ENCODE data around the gene ZBTB45. TPM values are rescaled to one million over a fixed set of nuclear protein-coding genes. Genes with fewer than 3 reads are reported as not detected.

The ZBTB45 gene
- total RNA-seq: 10 to 100 TPM in 3 of 4 donors, 1 to 10 TPM in 1; 9.8 to 14.0 (median 13.4) TPM

DNA sequence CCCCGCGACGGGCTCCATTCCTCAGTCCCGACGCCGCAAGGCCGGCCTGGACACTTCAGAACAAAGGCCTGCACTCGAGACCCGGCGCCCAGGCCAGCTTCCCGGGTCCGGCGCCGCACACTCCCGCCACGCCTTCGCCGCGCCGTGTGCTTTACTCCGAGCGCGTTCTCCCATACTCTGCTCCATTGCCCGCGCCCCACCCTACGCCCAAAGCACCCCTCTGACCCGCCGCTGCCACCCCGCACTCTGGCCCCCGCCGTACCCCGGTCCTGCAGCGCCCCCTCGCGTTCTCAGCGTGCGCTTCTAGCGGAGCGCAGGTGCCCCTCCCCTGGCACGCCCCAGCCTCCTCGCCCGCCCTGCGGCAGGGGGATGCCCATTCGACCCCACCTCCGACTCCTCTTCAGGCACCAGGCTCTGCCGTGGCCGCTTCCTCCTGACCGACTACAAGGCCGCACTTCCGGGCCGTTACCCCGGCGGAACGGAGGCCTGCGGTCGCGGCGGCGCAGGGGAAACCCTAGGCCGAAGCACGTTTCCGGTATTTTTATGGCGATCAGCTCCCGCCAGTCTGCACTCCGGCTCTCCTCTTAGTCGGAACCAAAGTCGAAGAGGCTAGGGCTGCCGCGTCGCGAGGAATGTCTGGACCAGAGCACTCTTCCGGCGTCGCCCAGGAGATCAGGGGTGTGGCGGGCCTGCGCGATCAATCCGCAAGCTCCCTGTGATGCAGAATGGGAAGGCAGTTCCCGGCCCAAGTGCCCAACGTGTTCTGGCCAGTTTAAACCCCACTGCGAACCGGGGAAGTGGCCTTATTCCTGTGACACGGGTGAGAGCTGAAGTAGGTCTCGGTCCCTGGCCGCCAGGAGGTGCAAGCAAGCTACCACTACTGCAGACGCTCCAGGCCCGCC lies at the start of gene ZBTB45:
Gene ZBTB45 (minus strand): TSS at position 456 of the 902 bp plus-strand sequence. CDS start 2,137 bp downstream, outside the sequence.
- H3K4me3 ChIP-seq: peak within 1 kb of the TSS; percentile 58 to 89
- H3K27ac ChIP-seq: peak within 1 kb of the TSS; percentile 83 to 97 (median 96)
- peaks cover 0 to 25% of the 10 kb centered on the region in 2 donors for H3K36me3 ChIP-seq
- TF ChIP-seq POLR2AphosphoS5 (IDR thresholded peaks at IDR 0.05) (peak; percentile 79), POLR2A (IDR thresholded peaks at IDR 0.05) (peak; percentile 17 to 52), EP300 (IDR thresholded peaks at IDR 0.05) (no peak)
- TF ChIP-seq, protein P1, sequence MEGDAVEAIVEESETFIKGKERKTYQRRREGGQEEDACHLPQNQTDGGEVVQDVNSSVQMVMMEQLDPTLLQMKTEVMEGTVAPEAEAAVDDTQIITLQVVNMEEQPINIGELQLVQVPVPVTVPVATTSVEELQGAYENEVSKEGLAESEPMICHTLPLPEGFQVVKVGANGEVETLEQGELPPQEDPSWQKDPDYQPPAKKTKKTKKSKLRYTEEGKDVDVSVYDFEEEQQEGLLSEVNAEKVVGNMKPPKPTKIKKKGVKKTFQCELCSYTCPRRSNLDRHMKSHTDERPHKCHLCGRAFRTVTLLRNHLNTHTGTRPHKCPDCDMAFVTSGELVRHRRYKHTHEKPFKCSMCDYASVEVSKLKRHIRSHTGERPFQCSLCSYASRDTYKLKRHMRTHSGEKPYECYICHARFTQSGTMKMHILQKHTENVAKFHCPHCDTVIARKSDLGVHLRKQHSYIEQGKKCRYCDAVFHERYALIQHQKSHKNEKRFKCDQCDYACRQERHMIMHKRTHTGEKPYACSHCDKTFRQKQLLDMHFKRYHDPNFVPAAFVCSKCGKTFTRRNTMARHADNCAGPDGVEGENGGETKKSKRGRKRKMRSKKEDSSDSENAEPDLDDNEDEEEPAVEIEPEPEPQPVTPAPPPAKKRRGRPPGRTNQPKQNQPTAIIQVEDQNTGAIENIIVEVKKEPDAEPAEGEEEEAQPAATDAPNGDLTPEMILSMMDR (IDR thresholded peaks at IDR 0.05): peak in 3 of 4 experiments; percentile 71 to 86 (median 79)
- H3K4me1 ChIP-seq: peaks cover 8 to 53% (median 24%) of the 10 kb centered on the region in 3 donors
- no peaks in the 10 kb centered on the region for H3K27me3 ChIP-seq
- WGBS, 2 donors (ENCODE audit: low coverage in 1 of 2): 0% methylated on average over 23 of the region's 87 CpGs; no CpG with 5 or more reads in 1 of the 2 donors
- peak; percentile 91 for ATAC-seq
- no peaks in the 10 kb centered on the region for H3K9me3 ChIP-seq

DNA sequence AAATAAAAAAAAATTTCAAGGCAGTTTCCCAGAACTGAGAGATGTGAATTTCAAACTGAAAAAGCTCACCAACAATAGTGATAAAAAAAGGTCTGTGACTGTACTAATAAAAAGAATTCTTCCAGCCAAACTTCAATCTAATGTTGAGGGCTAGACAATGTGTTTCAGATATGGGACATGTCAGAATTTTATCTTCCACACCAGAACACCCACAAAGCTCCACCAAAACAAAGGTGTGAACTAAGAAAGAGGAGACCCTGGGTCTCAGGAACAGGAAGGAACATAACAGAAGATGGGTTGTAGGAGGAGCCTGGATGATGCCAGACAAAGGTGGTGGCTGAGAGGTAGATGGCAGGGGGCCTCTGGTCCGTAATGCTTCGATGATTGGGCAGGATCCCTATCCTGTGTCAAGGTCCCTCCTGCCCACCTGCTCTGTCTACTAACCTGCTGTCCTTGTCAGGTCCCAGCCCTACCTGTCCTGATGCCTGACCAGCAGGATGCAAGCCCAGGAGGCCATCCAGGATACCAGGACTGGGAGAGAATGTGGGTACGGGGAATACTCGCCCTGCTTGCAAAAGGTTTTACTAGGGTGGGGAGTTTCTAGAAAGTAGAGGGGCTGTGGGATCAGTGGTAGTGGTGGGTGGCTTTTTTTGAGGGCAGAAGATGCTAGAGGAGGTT lies 49.0 kb upstream of the ZBTB45 start:
- TF ChIP-seq POLR2A (IDR thresholded peaks at IDR 0.05): no peak
- TF ChIP-seq POLR2AphosphoS5 (IDR thresholded peaks at IDR 0.05): no peak
- no peak for TF ChIP-seq EP300 (IDR thresholded peaks at IDR 0.05)
- TF ChIP-seq, protein P1 (IDR thresholded peaks at IDR 0.05): no peak
- WGBS, 2 donors (ENCODE audit: low coverage in 1 of 2): 74 to 89% methylated on average over 4 of the region's 4 CpGs
- no peak overlapping the region for H3K27ac ChIP-seq

DNA sequence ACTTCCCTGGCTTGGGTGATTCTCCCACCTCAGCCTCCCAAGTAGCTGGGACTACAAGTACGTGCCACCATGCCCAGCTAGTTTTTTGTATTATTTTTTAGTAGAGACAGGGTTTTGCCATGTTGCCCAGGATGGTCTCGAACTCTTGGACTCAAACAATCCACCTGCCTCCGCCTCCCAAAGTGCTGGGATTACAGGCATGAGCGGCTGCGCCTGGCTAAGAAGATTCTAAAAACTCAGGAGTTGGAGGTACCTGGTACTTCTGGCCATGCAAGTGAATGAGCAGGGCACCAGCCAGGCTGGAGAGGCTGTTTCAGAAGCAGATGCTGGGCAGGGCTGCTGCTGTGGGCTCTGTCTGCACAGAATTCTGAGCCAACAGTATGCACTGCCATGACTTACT lies 47.4 kb upstream of the ZBTB45 start:
- no peaks in the 10 kb centered on the region for H3K27me3 ChIP-seq
- H3K4me1 ChIP-seq: peaks cover 0 to 29% (median 17%) of the 10 kb centered on the region in 3 donors
- H3K4me3 ChIP-seq: no peak overlapping the region
- no peak overlapping the region for H3K27ac ChIP-seq
- no peaks in the 10 kb centered on the region for H3K9me3 ChIP-seq
- ATAC-seq: no peak
- TF ChIP-seq, protein P1 (IDR thresholded peaks at IDR 0.05): no peak
- no peak for TF ChIP-seq POLR2AphosphoS5 (IDR thresholded peaks at IDR 0.05)
- no peak for TF ChIP-seq POLR2A (IDR thresholded peaks at IDR 0.05)
- TF ChIP-seq EP300 (IDR thresholded peaks at IDR 0.05): no peak
- H3K36me3 ChIP-seq: peaks cover 0 to 45% of the 10 kb centered on the region in 2 donors
- WGBS, 2 donors (ENCODE audit: low coverage in 1 of 2): 96% methylated on average over 4 of the region's 5 CpGs; no CpG with 5 or more reads in 1 of the 2 donors

More for the DNA sequence above, 49.0 kb upstream of the ZBTB45 start:
- no peaks in the 10 kb centered on the region for H3K9me3 ChIP-seq
- ATAC-seq: no peak
- H3K4me3 ChIP-seq: no peak overlapping the region
- H3K4me1 ChIP-seq: peaks cover 0 to 20% (median 7%) of the 10 kb centered on the region in 3 donors
- peaks cover 0 to 45% of the 10 kb centered on the region in 2 donors for H3K36me3 ChIP-seq
- no peaks in the 10 kb centered on the region for H3K27me3 ChIP-seq

DNA sequence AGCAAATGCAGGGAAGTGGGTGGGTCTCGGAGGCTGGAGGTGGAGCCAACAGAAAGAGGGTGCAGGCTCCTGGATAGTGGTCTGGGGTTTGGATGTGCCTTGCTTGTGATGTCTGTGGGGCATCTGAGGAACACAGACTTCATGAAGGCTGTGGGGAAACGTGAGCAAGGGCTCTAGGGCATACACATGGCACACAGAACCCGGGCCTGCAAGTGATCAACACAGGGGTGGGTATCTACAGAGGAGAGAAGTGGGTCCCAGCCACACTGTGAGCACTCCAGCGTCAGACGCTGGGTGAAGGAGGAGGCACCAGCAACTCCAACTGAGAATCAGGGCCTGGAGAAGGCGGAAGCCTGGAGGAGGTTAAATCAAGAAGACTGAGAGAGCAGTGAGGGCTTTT lies 44.2 kb upstream of the ZBTB45 start:
- WGBS, 2 donors (ENCODE audit: low coverage in 1 of 2): 72 to 100% methylated on average over 1 to 5 of the region's 6 CpGs
- peaks cover 0 to 47% (median 28%) of the 10 kb centered on the region in 3 donors for H3K4me1 ChIP-seq
- H3K27me3 ChIP-seq: no peaks in the 10 kb centered on the region
- TF ChIP-seq POLR2A (IDR thresholded peaks at IDR 0.05): no peak
- TF ChIP-seq POLR2AphosphoS5 (IDR thresholded peaks at IDR 0.05): no peak
- TF ChIP-seq EP300 (IDR thresholded peaks at IDR 0.05): no peak
- TF ChIP-seq, protein P1 (IDR thresholded peaks at IDR 0.05): no peak
- no peak overlapping the region for H3K4me3 ChIP-seq
- H3K27ac ChIP-seq: no peak overlapping the region
- H3K36me3 ChIP-seq: peaks cover 0 to 20% of the 10 kb centered on the region in 2 donors
- no peak for ATAC-seq
- no peaks in the 10 kb centered on the region for H3K9me3 ChIP-seq
